HEK293 (cell line): ENCODE data around the gene CTSA.

ENCODE experiments used
- AEBP2 ChIP-seq: fragments of 450-650 bp; formaldehyde crosslinking; IDR thresholded peaks from 2 replicates; pipeline ENCODE4 v1.5.1; 2016; ENCODE audit warnings: missing biosample characterization, missing genetic modification characterization, borderline replicate concordance
- GLIS1 ChIP-seq: fragments of 450-650 bp; formaldehyde crosslinking; IDR thresholded peaks from 2 replicates; pipeline ENCODE4 v1.5.1; 2016; ENCODE audit warnings: missing biosample characterization, missing genetic modification characterization
- HOXD13 ChIP-seq: sonication (generic); formaldehyde crosslinking; IDR thresholded peaks from 2 replicates; pipeline ENCODE4 v1.8.0; 2022; ENCODE audit warnings: missing genetic modification reagents, borderline replicate concordance
- INSM2 ChIP-seq: fragments of 450-650 bp; formaldehyde crosslinking; IDR thresholded peaks from 2 replicates; pipeline ENCODE4 v1.5.1; 2016; ENCODE audit warnings: missing biosample characterization, missing genetic modification characterization
- KLF1 ChIP-seq: fragments of 450-650 bp; formaldehyde crosslinking; IDR thresholded peaks from 2 replicates; pipeline ENCODE4 v1.5.1; 2016; ENCODE audit warnings: missing biosample characterization, missing genetic modification characterization
- KLF10 ChIP-seq: fragments of 450-650 bp; IDR thresholded peaks from 2 replicates; pipeline ENCODE4 v1.5.1; 2018; ENCODE audit warnings: missing biosample characterization, mild to moderate bottlenecking, missing genetic modification characterization
- KLF7 ChIP-seq: fragments of 450-650 bp; formaldehyde crosslinking; IDR thresholded peaks from 2 replicates; pipeline ENCODE4 v1.5.1; 2016; ENCODE audit warnings: missing biosample characterization, missing genetic modification characterization, borderline replicate concordance
- KLF9 ChIP-seq: fragments of 450-650 bp; formaldehyde crosslinking; IDR thresholded peaks from 2 replicates; pipeline ENCODE4 v1.5.1; 2016; ENCODE audit warnings: missing biosample characterization, missing genetic modification characterization, low read depth
- OVOL3 ChIP-seq: fragments of 450-650 bp; formaldehyde crosslinking; IDR thresholded peaks from 2 replicates; pipeline ENCODE4 v1.5.1; 2016; ENCODE audit warnings: missing biosample characterization, missing genetic modification characterization
- PATZ1 ChIP-seq: fragments of 450-650 bp; formaldehyde crosslinking; IDR thresholded peaks from 2 replicates; pipeline ENCODE4 v1.5.1; 2016; ENCODE audit warnings: missing biosample characterization, missing genetic modification characterization
- REPIN1 ChIP-seq: fragments of 450-650 bp; formaldehyde crosslinking; IDR thresholded peaks from 2 replicates; pipeline ENCODE4 v1.5.1; 2017; ENCODE audit warnings: missing biosample characterization, missing genetic modification characterization, low read depth
- YY1 ChIP-seq: fragments of 450-650 bp; formaldehyde crosslinking; IDR thresholded peaks from 2 replicates; pipeline ENCODE4 v1.5.1; 2018; ENCODE audit warnings: missing biosample characterization, missing genetic modification characterization
- ZBTB10 ChIP-seq: fragments of 450-650 bp; formaldehyde crosslinking; IDR thresholded peaks from 2 replicates; pipeline ENCODE4 v1.5.1; 2016; ENCODE audit warnings: missing biosample characterization, missing genetic modification characterization
- ZBTB17 ChIP-seq: fragments of 450-650 bp; formaldehyde crosslinking; IDR thresholded peaks from 2 replicates; pipeline ENCODE4 v1.5.1; 2016; ENCODE audit warnings: missing biosample characterization, missing genetic modification characterization
- ZBTB26 ChIP-seq: fragments of 450-650 bp; formaldehyde crosslinking; optimal IDR thresholded peaks from 2 replicates; pipeline ENCODE3; 2016; ENCODE audit warnings: missing biosample characterization, mild to moderate bottlenecking, missing genetic modification characterization
- ZNF112 ChIP-seq: fragments of 450-650 bp; formaldehyde crosslinking; IDR thresholded peaks from 2 replicates; pipeline ENCODE4 v1.5.0; 2017; ENCODE audit warnings: missing biosample characterization, missing genetic modification characterization
- ZNF121 ChIP-seq: fragments of 450-650 bp; formaldehyde crosslinking; IDR thresholded peaks from 2 replicates; pipeline ENCODE4 v1.5.1; 2016; ENCODE audit warnings: missing biosample characterization, missing genetic modification characterization
- ZNF146 ChIP-seq: fragments of 450-650 bp; formaldehyde crosslinking; IDR thresholded peaks from 2 replicates; pipeline ENCODE4 v1.5.1; 2016; ENCODE audit warnings: missing biosample characterization, missing genetic modification characterization
- ZNF174 ChIP-seq: fragments of 450-650 bp; formaldehyde crosslinking; IDR thresholded peaks from 2 replicates; pipeline ENCODE4 v1.5.0; 2017; ENCODE audit warnings: missing biosample characterization, mild to moderate bottlenecking, missing genetic modification characterization
- ZNF248 ChIP-seq: fragments of 450-650 bp; formaldehyde crosslinking; IDR thresholded peaks from 2 replicates; pipeline ENCODE4 v1.5.1; 2017; ENCODE audit warnings: missing biosample characterization, missing genetic modification characterization
- ZNF391 ChIP-seq: fragments of 450-650 bp; formaldehyde crosslinking; IDR thresholded peaks from 2 replicates; pipeline ENCODE4 v1.5.1; 2016; ENCODE audit warnings: low read depth, missing biosample characterization, missing genetic modification characterization, borderline replicate concordance
- ZNF394 ChIP-seq: fragments of 450-650 bp; formaldehyde crosslinking; IDR thresholded peaks from 2 replicates; pipeline ENCODE4 v1.5.1; 2016; ENCODE audit warnings: missing biosample characterization, missing genetic modification characterization, mild to moderate bottlenecking, moderate library complexity, borderline replicate concordance
- ZNF423 ChIP-seq: fragments of 450-650 bp; formaldehyde crosslinking; IDR thresholded peaks from 2 replicates; pipeline ENCODE4 v1.5.1; 2016; ENCODE audit warnings: missing biosample characterization, missing genetic modification characterization
- ZNF433 ChIP-seq: fragments of 450-650 bp; formaldehyde crosslinking; IDR thresholded peaks from 2 replicates; pipeline ENCODE4 v1.5.1; 2016; ENCODE audit warnings: missing biosample characterization, missing genetic modification characterization, low read depth
- ZNF571 ChIP-seq: fragments of 450-650 bp; formaldehyde crosslinking; IDR thresholded peaks from 2 replicates; pipeline ENCODE4 v1.5.0; 2017; ENCODE audit warnings: missing biosample characterization, missing genetic modification characterization
- ZNF585B ChIP-seq: fragments of 450-650 bp; formaldehyde crosslinking; IDR thresholded peaks from 2 replicates; pipeline ENCODE4 v1.5.1; 2016; ENCODE audit warnings: missing biosample characterization, missing genetic modification characterization
- ZNF664 ChIP-seq: fragments of 450-650 bp; formaldehyde crosslinking; IDR thresholded peaks from 2 replicates; pipeline ENCODE4 v1.5.1; 2016; ENCODE audit warnings: missing biosample characterization, missing genetic modification characterization
- ZNF768 ChIP-seq: fragments of 450-650 bp; formaldehyde crosslinking; IDR thresholded peaks from 2 replicates; pipeline ENCODE4 v1.5.1; 2018; ENCODE audit warnings: missing biosample characterization, mild to moderate bottlenecking, missing genetic modification characterization
- ZXDB ChIP-seq: fragments of 450-650 bp; formaldehyde crosslinking; IDR thresholded peaks from 2 replicates; pipeline ENCODE4 v1.5.1; 2016; ENCODE audit warnings: missing biosample characterization, missing genetic modification characterization
- TF ChIP-seq, protein P1 (sequence below): fragments of 450-650 bp; formaldehyde crosslinking; IDR thresholded peaks from 2 replicates; pipeline ENCODE4 v1.5.1; 2016; ENCODE audit warnings: missing biosample characterization, missing genetic modification characterization

CTSA gene

DNA sequence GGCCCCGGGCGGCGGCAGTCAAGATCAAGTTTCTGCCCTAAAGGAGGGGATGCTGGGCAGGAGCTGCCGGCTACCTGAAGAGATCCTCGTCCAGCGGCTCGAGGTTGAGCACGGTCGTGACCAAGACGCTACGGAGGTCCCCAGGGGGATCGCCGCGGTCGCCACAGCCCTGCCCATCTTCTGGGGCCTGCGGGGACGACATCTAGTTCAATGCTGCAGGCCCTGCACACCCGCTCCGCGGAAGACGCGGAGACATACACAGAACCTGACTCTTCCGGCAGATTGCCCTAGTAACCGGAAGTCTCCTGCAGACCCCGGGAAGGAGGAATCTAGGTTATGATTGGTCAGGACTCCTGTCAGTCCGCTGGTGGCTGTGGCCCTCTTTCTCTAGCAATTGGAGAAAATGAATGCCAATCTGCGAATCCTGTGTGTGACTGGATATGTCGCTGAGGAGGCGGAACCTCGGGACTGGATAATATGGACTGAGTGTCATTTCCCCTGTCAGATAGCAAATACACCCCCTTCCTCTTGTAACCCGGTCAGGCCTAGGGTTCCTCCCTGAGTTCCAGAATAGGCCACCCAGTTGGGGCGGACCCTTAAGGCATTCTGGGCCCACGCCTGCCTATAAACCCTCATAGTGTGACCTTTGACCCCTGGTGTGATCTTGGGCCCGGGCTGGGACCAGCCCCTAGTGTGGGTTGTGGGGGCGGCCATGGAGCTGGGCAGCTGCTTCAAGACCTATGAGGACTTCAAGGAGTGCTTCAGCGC lies 33.8 kb upstream of the CTSA start, which contains the start of the genes ACOT8 and ZSWIM3 (continued):
- TF ChIP-seq ZBTB26 (peak; percentile 17), ZNF433 (tag by site-specific recombination) (no peak), KLF1 (peak; percentile 77), ZNF394 (tag by site-specific recombination) (0 out of 2 replicates have a peak, but pooled peaks have one; percentile 40), REPIN1 (tag by site-specific recombination) (no peak), GLIS1 (tag by site-specific recombination) (peak; percentile 30), INSM2 (tag by site-specific recombination) (no peak), HOXD13 (CRISPR knock-in tag) (no peak), ZNF248 (tag by site-specific recombination) (no peak), ZNF768 (tag by site-specific recombination) (no peak), ZNF585B (tag by site-specific recombination) (no peak), ZNF174 (no peak), ZBTB10 (no peak), OVOL3 (tag by site-specific recombination) (peak; percentile 37; the same call in 1 of the 2 replicates), PATZ1 (tag by site-specific recombination) (peak; percentile 78), KLF9 (tag by site-specific recombination) (0 out of 2 replicates have a peak, but pooled peaks have one; percentile 37), ZBTB17 (tag by site-specific recombination) (peak; percentile 54; the same call in 1 of the 2 replicates), ZNF121 (tag by site-specific recombination) (no peak), YY1 (tag by site-specific recombination) (peak; percentile 57; the same call in 1 of the 2 replicates), ZNF146 (no peak), ZNF423 (tag by site-specific recombination) (no peak), KLF7 (tag by site-specific recombination) (peak; percentile 47; the same call in 1 of the 2 replicates), ZNF391 (tag by site-specific recombination) (0 out of 2 replicates have a peak, but pooled peaks have one; percentile 50), KLF10 (tag by site-specific recombination) (0 out of 2 replicates have a peak, but pooled peaks have one; percentile 37), ZNF571 (tag by site-specific recombination) (no peak), ZXDB (tag by site-specific recombination) (peak; percentile 82), ZNF664 (tag by site-specific recombination) (no peak), AEBP2 (tag by site-specific recombination) (no peak), ZNF112 (tag by site-specific recombination) (no peak)
- TF ChIP-seq, protein P1, sequence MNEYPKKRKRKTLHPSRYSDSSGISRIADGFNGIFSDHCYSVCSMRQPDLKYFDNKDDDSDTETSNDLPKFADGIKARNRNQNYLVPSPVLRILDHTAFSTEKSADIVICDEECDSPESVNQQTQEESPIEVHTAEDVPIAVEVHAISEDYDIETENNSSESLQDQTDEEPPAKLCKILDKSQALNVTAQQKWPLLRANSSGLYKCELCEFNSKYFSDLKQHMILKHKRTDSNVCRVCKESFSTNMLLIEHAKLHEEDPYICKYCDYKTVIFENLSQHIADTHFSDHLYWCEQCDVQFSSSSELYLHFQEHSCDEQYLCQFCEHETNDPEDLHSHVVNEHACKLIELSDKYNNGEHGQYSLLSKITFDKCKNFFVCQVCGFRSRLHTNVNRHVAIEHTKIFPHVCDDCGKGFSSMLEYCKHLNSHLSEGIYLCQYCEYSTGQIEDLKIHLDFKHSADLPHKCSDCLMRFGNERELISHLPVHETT (tag by site-specific recombination) = no peak; the same call in 1 of the 2 replicates
